Osteoblast (primary cell): Measurements from ENCODE around the gene AEN. TPM values are rescaled to one million over a fixed set of nuclear protein-coding genes. Genes with fewer than 3 reads are reported as not detected.
"Not testable (repeated sequence)": the region's sequence is repeated elsewhere in the genome, so short reads cannot be mapped to it uniquely, and the experiment has no call there.

ENCODE experiments used
- DNase-seq: peaks from one replicate; pipeline ENCODE4 v3.0.0; 2011; ENCODE audit warnings: low spot score, mixed read lengths; ENCODE audit not compliant: insufficient read length; ENCODE audit errors: missing footprints
- H2AFZ ChIP-seq: 2 replicates; pipeline ENCODE4 v1.6.0; 2011; ENCODE audit warnings: mild to moderate bottlenecking, low read length
- H3K27ac ChIP-seq: 2 replicates; pipeline ENCODE4 v1.5.1; 2011; ENCODE audit warnings: mild to moderate bottlenecking, low read depth, low read length, moderate library complexity
- H3K27me3 ChIP-seq: 2 replicates; pipeline ENCODE4 v1.6.0; 2012; ENCODE audit warnings: mild to moderate bottlenecking, control low read depth, inconsistent platforms, low read length, moderate library complexity; ENCODE audit not compliant: insufficient read depth
- H3K36me3 ChIP-seq: 2 replicates; pipeline ENCODE4 v1.5.1; 2011; ENCODE audit warnings: mild to moderate bottlenecking, low read length, control low read depth, moderate library complexity; ENCODE audit not compliant: insufficient read depth
- H3K4me1 ChIP-seq: 2 replicates; pipeline ENCODE4 v1.5.1; 2011; ENCODE audit warnings: mild to moderate bottlenecking, low read length, control low read depth, moderate library complexity; ENCODE audit not compliant: insufficient read depth
- H3K4me2 ChIP-seq: 2 replicates; pipeline ENCODE4 v1.6.0; 2011; ENCODE audit warnings: mild to moderate bottlenecking, low read length; ENCODE audit not compliant: insufficient read depth
- H3K4me3 ChIP-seq: fragments of 200-600 bp; sonication (generic); 3 replicates; pipeline ENCODE4 v1.5.1; 2012; ENCODE audit warnings: mild to moderate bottlenecking, low read length, inconsistent platforms; ENCODE audit not compliant: insufficient read depth
- H3K79me2 ChIP-seq: 2 replicates; pipeline ENCODE4 v1.6.0; 2012; ENCODE audit warnings: mild to moderate bottlenecking, low read length, control low read depth, inconsistent platforms; ENCODE audit not compliant: insufficient read depth
- H3K9me3 ChIP-seq: 2 replicates; pipeline ENCODE4 v1.5.1; 2011; ENCODE audit warnings: low read depth, low read length, control low read depth
- H4K20me1 ChIP-seq: 2 replicates; pipeline ENCODE4 v1.6.0; 2012; ENCODE audit warnings: mild to moderate bottlenecking, low read length, control low read depth; ENCODE audit not compliant: insufficient read depth
- CTCF ChIP-seq: IDR thresholded peaks from 2 replicates; pipeline ENCODE4 v1.5.1; 2011; ENCODE audit warnings: mild to moderate bottlenecking, low read depth, low read length, moderate library complexity; ENCODE audit errors: extremely low read depth
- total RNA-seq: library from RNA; depleted of rRNA; stranded (reverse); fragments of >200 nt; gene quantifications from 2 replicates; pipeline ENCODE4 v1.2.3, GENCODE V29; 2012

Gene AEN
- total RNA-seq, 1 donor, result 46.3 TPM

- Histone ChIP-seq H3K4me3 (no peak overlapping the region), H3K27me3 (no peaks in the 10 kb centered on the region), H3K79me2 (peaks cover 78% of the 10 kb centered on the region), H3K4me1 (peaks cover 7% of the 10 kb centered on the region), H3K4me2 (no peak overlapping the region), H3K27ac (peak overlapping the region; percentile 42), H3K9me3 (no peaks in the 10 kb centered on the region), H4K20me1 (peaks cover 62% of the 10 kb centered on the region), H3K36me3 (peaks cover 90% of the 10 kb centered on the region), H2AFZ (no peak overlapping the region)
- DNase-seq, result peak; percentile 87
- no peak for TF ChIP-seq CTCF
Observed at GRCh38 chr15:88630141-88630721, 9.1 kb downstream of the AEN start.

GRCh38 chr15:88630798-88631463, 9.8 kb downstream of the AEN start:
- no peaks in the 10 kb centered on the region for H3K27me3 ChIP-seq
- H3K4me2 ChIP-seq, result no peak overlapping the region
- peak overlapping the region; percentile 42 for H3K27ac ChIP-seq
- no peak overlapping the region for H2AFZ ChIP-seq
- peaks cover 71% of the 10 kb centered on the region for H3K79me2 ChIP-seq
- peaks cover 56% of the 10 kb centered on the region for H4K20me1 ChIP-seq
- no peak for DNase-seq
- H3K9me3 ChIP-seq, result no peaks in the 10 kb centered on the region
- TF ChIP-seq CTCF, result no peak
- no peak overlapping the region for H3K4me3 ChIP-seq
- peaks cover 92% of the 10 kb centered on the region for H3K36me3 ChIP-seq
- H3K4me1 ChIP-seq, result peaks cover 7% of the 10 kb centered on the region

- peak overlapping the region; percentile 42 for H3K27ac ChIP-seq
- no peak overlapping the region for H3K4me2 ChIP-seq
- H3K4me3 ChIP-seq, result no peak overlapping the region
- H3K79me2 ChIP-seq, result peaks cover 65% of the 10 kb centered on the region
- no peaks in the 10 kb centered on the region for H3K27me3 ChIP-seq
- H3K9me3 ChIP-seq, result no peaks in the 10 kb centered on the region
- no peak overlapping the region for H2AFZ ChIP-seq
- H3K36me3 ChIP-seq, result peaks cover 88% of the 10 kb centered on the region
- H4K20me1 ChIP-seq, result peaks cover 50% of the 10 kb centered on the region
- DNase-seq, result no peak
- no peak for TF ChIP-seq CTCF
- H3K4me1 ChIP-seq, result peaks cover 7% of the 10 kb centered on the region
Observed at GRCh38 chr15:88631464-88632028, 10.4 kb downstream of the AEN start.

GRCh38 chr15:88632797-88633196, 11.7 kb downstream of the AEN start:
- Histone ChIP-seq H4K20me1 (peaks cover 38% of the 10 kb centered on the region), H3K79me2 (peaks cover 52% of the 10 kb centered on the region), H3K4me1 (peaks cover 12% of the 10 kb centered on the region), H3K36me3 (peaks cover 75% of the 10 kb centered on the region)
- not testable (repeated sequence) for H3K4me3 ChIP-seq, H3K27ac ChIP-seq, H3K27me3 ChIP-seq, H2AFZ ChIP-seq, DNase-seq, H3K9me3 ChIP-seq, H3K4me2 ChIP-seq
